Measurements from ENCODE around the gene KLRF2.

Gene KLRF2

GRCh38 chr12:9888665-9889273, 7.5 kb downstream of the KLRF2 start:
- no peak for DNase-seq (ENCODE audit: low spot score)

GRCh38 chr12:9895215-9895971, 14.1 kb downstream of the KLRF2 start:
- no peak for DNase-seq (ENCODE audit: low spot score)

- DNase-seq (ENCODE audit: low spot score): no peak
Observed at GRCh38 chr12:9897535-9897934, 16.2 kb downstream of the KLRF2 start.

GRCh38 chr12:9899209-9899608, 17.9 kb downstream of the KLRF2 start:
- DNase-seq (ENCODE audit: low spot score): no peak

- no peak for DNase-seq (ENCODE audit: low spot score)
Observed at GRCh38 chr12:9900930-9901329, 19.6 kb downstream of the KLRF2 start.

- DNase-seq (ENCODE audit: low spot score): no peak
Observed at GRCh38 chr12:9902539-9903228, 21.4 kb downstream of the KLRF2 start.

GRCh38 chr12:9906873-9907272, 25.6 kb downstream of the KLRF2 start:
- no peak for DNase-seq (ENCODE audit: low spot score)

GRCh38 chr12:9907769-9908168, 26.5 kb downstream of the KLRF2 start:
- no peak for DNase-seq (ENCODE audit: low spot score)

- no peak for DNase-seq (ENCODE audit: low spot score)
Observed at GRCh38 chr12:9908350-9908749, 27.1 kb downstream of the KLRF2 start.

GRCh38 chr12:9909724-9910123, 28.4 kb downstream of the KLRF2 start:
- DNase-seq (ENCODE audit: low spot score): no peak

GRCh38 chr12:9910716-9911421, 29.6 kb downstream of the KLRF2 start:
- DNase-seq (ENCODE audit: low spot score): no peak

GRCh38 chr12:9911708-9912107, 30.4 kb downstream of the KLRF2 start:
- no peak for DNase-seq (ENCODE audit: low spot score)

- no peak for DNase-seq (ENCODE audit: low spot score)
Observed at GRCh38 chr12:9919443-9919842, 38.2 kb downstream of the KLRF2 start.

- DNase-seq (ENCODE audit: low spot score): no peak
Observed at GRCh38 chr12:9920451-9920850, 39.2 kb downstream of the KLRF2 start.

GRCh38 chr12:9922429-9922828, 41.1 kb downstream of the KLRF2 start:
- DNase-seq (ENCODE audit: low spot score): no peak

- peak; percentile 64 for DNase-seq (ENCODE audit: low spot score)
Observed at GRCh38 chr12:9925705-9926393, 44.6 kb downstream of the KLRF2 start.

- DNase-seq (ENCODE audit: low spot score): no peak
Observed at GRCh38 chr12:9926876-9927275, 45.6 kb downstream of the KLRF2 start.

GRCh38 chr12:9928607-9929006, 47.3 kb downstream of the KLRF2 start:
- DNase-seq (ENCODE audit: low spot score): no peak

- DNase-seq (ENCODE audit: low spot score): no peak
Observed at GRCh38 chr12:9931245-9931644, 50.0 kb downstream of the KLRF2 start.

- no peak for DNase-seq (ENCODE audit: low spot score)
Observed at GRCh38 chr12:9932270-9932669, 51.0 kb downstream of the KLRF2 start, which contains the start of gene CLEC2A. Gene CLEC2A (minus strand): TSS chr12:9932370. CDS start chr12:9932329, 41 bp downstream.

GRCh38 chr12:9933958-9934357, 52.7 kb downstream of the KLRF2 start:
- DNase-seq (ENCODE audit: low spot score): no peak

- DNase-seq (ENCODE audit: low spot score): no peak
Observed at GRCh38 chr12:9935026-9935425, 53.7 kb downstream of the KLRF2 start.
